KMS-11 (cell line): Measurements from ENCODE around the gene MEAK7.

Experiments used
- H2AFZ ChIP-seq: fragments of 200-600 bp; sonication (generic); 2 replicates; pipeline ENCODE4 v1.6.1; 2016; ENCODE audit warnings: antibody characterized with exemption, mixed run types, low read depth
- H3K27ac ChIP-seq: fragments of 200-600 bp; sonication (generic); 2 replicates; pipeline ENCODE4 v1.6.1; 2016; ENCODE audit warnings: mild to moderate bottlenecking, mixed run types
- H3K27me3 ChIP-seq: fragments of 200-600 bp; sonication (generic); 2 replicates; pipeline ENCODE4 v1.6.1; 2017; ENCODE audit warnings: mild to moderate bottlenecking, low read depth, mixed run types, moderate library complexity; ENCODE audit not compliant: insufficient read depth
- H3K36me3 ChIP-seq: fragments of 200-600 bp; sonication (generic); 2 replicates; pipeline ENCODE4 v1.6.1; 2017; ENCODE audit warnings: mild to moderate bottlenecking, mixed run types; ENCODE audit not compliant: insufficient read depth
- H3K4me1 ChIP-seq: fragments of 200-600 bp; sonication (generic); 2 replicates; pipeline ENCODE4 v1.6.1; 2016; ENCODE audit warnings: mild to moderate bottlenecking, low read depth, mixed run types; ENCODE audit not compliant: poor library complexity, severe bottlenecking
- H3K4me2 ChIP-seq: fragments of 200-600 bp; sonication (generic); 2 replicates; pipeline ENCODE4 v1.7.0; 2016; ENCODE audit warnings: mild to moderate bottlenecking, mixed run types
- H3K4me3 ChIP-seq: fragments of 200-600 bp; sonication (generic); IDR thresholded peaks from 2 replicates; pipeline ENCODE4 v1.6.1; 2017; ENCODE audit warnings: low read depth, low read length, mixed read lengths; ENCODE audit not compliant: insufficient read depth
- H3K79me2 ChIP-seq: fragments of 200-600 bp; sonication (generic); 2 replicates; pipeline ENCODE4 v1.6.1; 2016; ENCODE audit warnings: low read depth, mixed run types; ENCODE audit not compliant: insufficient read depth
- H3K9ac ChIP-seq: fragments of 200-600 bp; sonication (generic); 2 replicates; pipeline ENCODE4 v1.6.1; 2016; ENCODE audit warnings: mild to moderate bottlenecking, mixed run types
- H4K20me1 ChIP-seq: fragments of 200-600 bp; sonication (generic); 2 replicates; pipeline ENCODE4 v1.6.1; 2016; ENCODE audit warnings: mild to moderate bottlenecking, mixed run types; ENCODE audit not compliant: insufficient read depth
- CTCF ChIP-seq: fragments of 200-600 bp; sonication (generic); conservative IDR thresholded peaks from 2 replicates; pipeline ENCODE4 v1.6.1; 2017; ENCODE audit warnings: low read depth, mild to moderate bottlenecking, antibody characterized with exemption, low read length, moderate library complexity, mixed read lengths

MEAK7 gene

DNA sequence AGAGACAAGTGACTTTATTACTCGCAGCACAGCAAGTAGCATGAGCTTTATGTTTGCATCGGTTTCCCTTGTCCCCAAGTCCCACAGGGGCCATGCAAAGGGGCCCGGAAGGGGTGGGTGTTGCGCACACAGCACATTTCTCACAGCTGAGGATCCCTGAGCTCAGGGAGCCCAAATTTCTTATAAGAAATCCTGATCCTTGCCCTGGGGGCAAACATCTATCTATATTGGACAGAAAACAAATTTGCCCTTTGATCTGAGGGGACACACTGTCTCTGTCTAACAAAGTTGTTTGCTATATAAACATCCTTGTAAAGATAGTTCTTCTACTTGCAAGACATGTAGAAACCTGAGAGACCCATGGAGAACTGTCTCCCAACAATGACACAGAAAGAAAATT, 35.7 kb upstream of the MEAK7 start:
- TF ChIP-seq CTCF, result no peak
- no peaks in the 10 kb centered on the region for H3K79me2 ChIP-seq
- no peak overlapping the region for H3K9ac ChIP-seq
- no peaks in the 10 kb centered on the region for H4K20me1 ChIP-seq
- no peak overlapping the region for H3K27ac ChIP-seq
- H3K4me1 ChIP-seq, result no peaks in the 10 kb centered on the region
- peaks cover 47% of the 10 kb centered on the region for H3K27me3 ChIP-seq
- no peaks in the 10 kb centered on the region for H3K36me3 ChIP-seq
- H3K4me3 ChIP-seq, result no peak overlapping the region
- no peak overlapping the region for H2AFZ ChIP-seq
- no peak overlapping the region for H3K4me2 ChIP-seq

DNA sequence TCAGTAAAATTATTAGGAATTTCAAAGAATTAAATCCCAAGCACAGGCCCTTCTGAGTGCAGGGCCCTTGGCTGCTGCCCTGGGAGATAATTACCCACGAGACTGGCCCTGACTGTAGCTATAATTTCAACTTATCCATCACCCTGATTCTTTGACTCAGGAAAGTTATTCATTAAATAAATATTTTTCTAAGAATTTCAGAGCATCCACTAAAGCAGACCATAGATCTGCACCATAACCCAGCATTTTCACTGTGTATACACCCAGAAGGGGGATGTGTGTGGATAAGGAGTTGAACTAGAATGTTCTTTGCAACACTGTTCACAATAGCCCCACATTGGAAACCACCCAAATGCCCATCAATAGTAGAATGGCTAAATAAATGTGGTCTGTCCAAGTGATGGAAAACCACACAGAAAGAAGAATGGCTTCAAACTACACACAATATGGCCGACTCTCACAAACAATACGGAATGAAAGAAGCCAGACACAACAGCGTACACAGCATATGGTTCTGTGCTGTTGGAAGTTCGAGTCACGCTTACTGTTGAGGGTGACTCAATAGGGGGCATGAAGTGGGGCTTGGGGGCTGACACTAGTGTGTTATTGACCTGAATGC, 33.9 kb upstream of the MEAK7 start:
- no peak overlapping the region for H3K4me2 ChIP-seq
- no peak for TF ChIP-seq CTCF
- no peak overlapping the region for H3K9ac ChIP-seq
- H3K79me2 ChIP-seq, result no peaks in the 10 kb centered on the region
- no peak overlapping the region for H3K27ac ChIP-seq
- no peaks in the 10 kb centered on the region for H3K36me3 ChIP-seq
- peaks cover 39% of the 10 kb centered on the region for H3K27me3 ChIP-seq
- no peak overlapping the region for H3K4me3 ChIP-seq
- no peak overlapping the region for H2AFZ ChIP-seq
- H3K4me1 ChIP-seq, result no peaks in the 10 kb centered on the region
- H4K20me1 ChIP-seq, result no peaks in the 10 kb centered on the region

GRCh38 chr16:84537491-84538151, 33.2 kb upstream of the MEAK7 start:
- no peaks in the 10 kb centered on the region for H3K36me3 ChIP-seq
- H3K4me2 ChIP-seq, result no peak overlapping the region
- peaks cover 41% of the 10 kb centered on the region for H3K27me3 ChIP-seq
- no peaks in the 10 kb centered on the region for H3K79me2 ChIP-seq
- H3K4me3 ChIP-seq, result no peak overlapping the region
- no peak for TF ChIP-seq CTCF
- H3K9ac ChIP-seq, result no peak overlapping the region
- H2AFZ ChIP-seq, result no peak overlapping the region
- no peaks in the 10 kb centered on the region for H3K4me1 ChIP-seq
- no peak overlapping the region for H3K27ac ChIP-seq
- H4K20me1 ChIP-seq, result no peaks in the 10 kb centered on the region

DNA sequence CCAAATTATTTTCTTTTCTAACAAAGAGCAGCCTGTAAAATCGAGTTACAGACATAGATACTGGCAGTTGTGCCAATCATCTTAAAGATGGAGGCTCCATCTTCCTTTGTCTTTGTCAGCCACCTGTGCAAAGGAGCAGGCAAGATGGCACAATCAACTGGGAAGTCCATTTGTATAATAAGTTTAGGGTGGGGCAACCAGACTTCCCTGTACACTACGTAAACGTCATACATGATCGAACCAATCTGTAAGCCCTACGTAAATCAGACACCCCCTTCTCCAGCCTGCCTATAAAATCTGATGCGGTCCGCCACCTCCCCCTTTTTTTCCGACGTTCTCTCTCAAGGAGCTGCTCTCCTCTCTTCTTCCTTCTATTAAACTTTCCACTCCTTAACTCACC, 31.4 kb upstream of the MEAK7 start:
- no peak overlapping the region for H3K4me2 ChIP-seq
- no peak overlapping the region for H3K27ac ChIP-seq
- no peak overlapping the region for H3K4me3 ChIP-seq
- H3K27me3 ChIP-seq, result peaks cover 40% of the 10 kb centered on the region
- H3K4me1 ChIP-seq, result no peaks in the 10 kb centered on the region
- no peaks in the 10 kb centered on the region for H3K79me2 ChIP-seq
- no peaks in the 10 kb centered on the region for H3K36me3 ChIP-seq
- no peak for TF ChIP-seq CTCF
- no peak overlapping the region for H3K9ac ChIP-seq
- H2AFZ ChIP-seq, result no peak overlapping the region
- no peaks in the 10 kb centered on the region for H4K20me1 ChIP-seq
